Naive B cell (primary cell): ENCODE data around the gene PIWIL1. TPM values are rescaled to one million over a fixed set of nuclear protein-coding genes. Genes with fewer than 3 reads are reported as not detected.

Experiments
- ATAC-seq, 2 donors: fragments of 150-1000 bp; cut with Tn5 transposase; 2 replicates each; pipeline ENCODE4 v1.10.0; 2021; ENCODE audit warnings: low read depth in 2 of 2, mild to moderate bottlenecking in 2 of 2, moderate library complexity in 2 of 2
- DNase-seq: peaks from one replicate; pipeline ENCODE4 v3.0.0; 2022
- H3K27ac Mint-ChIP-seq, 6 donors: one replicate each; pipeline ENCODE4 v1.8.0; 2020 to 2022; ENCODE audit warnings: mild to moderate bottlenecking in 6 of 6, mixed read lengths in 6 of 6, moderate library complexity in 5 of 6, inconsistent platforms in 2 of 6
- H3K27me3 Mint-ChIP-seq, 3 donors: one replicate each; pipeline ENCODE4 v1.8.0; 2021 to 2022; ENCODE audit warnings: mixed read lengths in 3 of 3, mild to moderate bottlenecking in 1 of 3
- H3K36me3 Mint-ChIP-seq, 2 donors: one replicate each; pipeline ENCODE4 v1.8.0; 2020 to 2022; ENCODE audit warnings: mixed read lengths in 2 of 2, inconsistent platforms in 1 of 2, mild to moderate bottlenecking in 1 of 2
- H3K4me1 Mint-ChIP-seq, 3 donors: one replicate each; pipeline ENCODE4 v1.8.0; 2020 to 2022; ENCODE audit warnings: mixed read lengths in 3 of 3, inconsistent platforms in 1 of 3, mild to moderate bottlenecking in 1 of 3, moderate library complexity in 1 of 3
- H3K4me3 Mint-ChIP-seq, 8 donors: one replicate each; pipeline ENCODE4 v1.8.0; 2020 to 2022; ENCODE audit warnings: mild to moderate bottlenecking in 8 of 8, mixed read lengths in 8 of 8, moderate library complexity in 8 of 8, inconsistent platforms in 2 of 8
- H3K9me3 Mint-ChIP-seq, 7 donors: one replicate each; pipeline ENCODE4 v1.8.0; 2020 to 2022; ENCODE audit warnings: mixed read lengths in 7 of 7, mild to moderate bottlenecking in 5 of 7, inconsistent platforms in 2 of 7, moderate library complexity in 1 of 7
- polyA plus RNA-seq, 6 donors: library from polyadenylated mRNA; unstranded; fragments of 300-500 nt; fragmentation: Illumina TruSeq; gene quantifications; one replicate each; pipeline ENCODE4 v1.2.3, GENCODE V29; 2021; ENCODE audit warnings: low read depth in 6 of 6

Gene PIWIL1
- polyA plus RNA-seq, 6 donors from 2014 or later = not detected

DNA sequence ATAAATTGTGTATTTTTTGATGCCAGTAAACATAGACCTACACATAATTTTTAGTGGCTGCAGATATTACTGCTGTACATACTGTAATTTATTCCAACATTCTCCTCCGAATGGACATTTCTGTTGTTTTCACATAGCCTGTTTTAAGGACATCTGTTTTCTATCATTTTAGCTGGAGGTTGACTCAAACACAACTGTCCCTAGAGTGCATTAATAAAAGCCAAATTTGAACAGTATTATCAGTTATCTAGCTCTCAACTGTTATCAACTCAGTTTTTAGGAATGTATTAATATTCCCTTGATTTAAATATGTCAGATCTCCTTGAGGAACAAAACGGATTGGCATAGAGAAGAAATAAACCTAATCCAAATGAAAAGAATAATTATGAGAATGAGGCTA is 17.2 kb upstream of the PIWIL1 start:
- Mint-ChIP-seq H3K27ac (no peak overlapping the region), H3K9me3 (peaks cover 0 to 4% (median 0%) of the 10 kb centered on the region in 7 donors), H3K4me3 (no peak overlapping the region), H3K27me3 (peaks cover 0 to 8% (median 0%) of the 10 kb centered on the region in 3 donors), H3K36me3 (no peaks in the 10 kb centered on the region), H3K4me1 (no peaks in the 10 kb centered on the region)
- DNase-seq (no peak), ATAC-seq (no peak)

DNA sequence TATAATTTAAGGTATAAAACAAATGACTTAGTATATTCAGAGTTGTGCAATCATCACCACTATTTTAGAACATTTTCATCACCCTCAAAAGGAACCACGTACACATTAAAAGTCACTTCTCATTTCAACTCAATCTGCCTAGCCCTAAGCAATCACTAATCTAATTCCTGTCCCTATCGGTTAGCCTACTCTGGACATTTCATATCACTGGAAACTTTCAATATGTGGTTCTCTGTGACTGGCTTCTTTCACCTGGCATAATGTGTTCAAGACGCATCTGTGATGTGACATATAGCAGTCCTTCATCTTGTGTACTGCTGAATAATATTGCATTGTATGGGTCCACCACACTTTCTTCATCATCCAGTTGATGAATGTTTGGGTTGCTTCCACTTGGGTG is 15.4 kb upstream of the PIWIL1 start:
- Mint-ChIP-seq H3K4me1 (no peaks in the 10 kb centered on the region), H3K27me3 (peaks cover 0 to 11% (median 0%) of the 10 kb centered on the region in 3 donors), H3K36me3 (no peaks in the 10 kb centered on the region), H3K27ac (no peak overlapping the region), H3K9me3 (peaks cover 0 to 6% (median 0%) of the 10 kb centered on the region in 7 donors), H3K4me3 (no peak overlapping the region)
- ATAC-seq = no peak
- DNase-seq = no peak

DNA sequence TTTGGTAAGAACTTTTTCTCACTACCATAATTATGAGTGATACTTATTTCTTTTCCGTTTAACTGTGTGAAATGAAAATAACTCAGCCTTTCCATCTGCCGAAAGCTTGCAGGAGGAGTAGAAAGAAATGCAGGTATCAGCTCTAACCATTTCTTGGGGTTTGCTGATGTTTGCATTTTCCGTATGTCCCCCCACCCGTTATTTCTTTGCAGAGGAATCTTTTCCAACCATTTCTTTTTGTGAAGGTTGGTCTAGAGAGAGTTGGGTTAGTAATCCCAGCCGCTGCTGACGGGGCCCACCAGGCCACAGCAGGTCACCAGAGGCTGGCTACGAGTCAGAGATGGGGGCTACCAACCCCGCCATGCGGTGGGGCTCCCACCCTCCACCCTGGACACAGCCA is 7.0 kb upstream of the PIWIL1 start:
- H3K27ac Mint-ChIP-seq = no peak overlapping the region
- H3K4me3 Mint-ChIP-seq = no peak overlapping the region
- DNase-seq (no peak), ATAC-seq (no peak)
- no peaks in the 10 kb centered on the region for H3K4me1 Mint-ChIP-seq
- peaks cover 0 to 2% (median 0%) of the 10 kb centered on the region in 7 donors for H3K9me3 Mint-ChIP-seq
- no peaks in the 10 kb centered on the region for H3K36me3 Mint-ChIP-seq
- H3K27me3 Mint-ChIP-seq = peaks cover 13 to 47% (median 14%) of the 10 kb centered on the region in 3 donors

DNA sequence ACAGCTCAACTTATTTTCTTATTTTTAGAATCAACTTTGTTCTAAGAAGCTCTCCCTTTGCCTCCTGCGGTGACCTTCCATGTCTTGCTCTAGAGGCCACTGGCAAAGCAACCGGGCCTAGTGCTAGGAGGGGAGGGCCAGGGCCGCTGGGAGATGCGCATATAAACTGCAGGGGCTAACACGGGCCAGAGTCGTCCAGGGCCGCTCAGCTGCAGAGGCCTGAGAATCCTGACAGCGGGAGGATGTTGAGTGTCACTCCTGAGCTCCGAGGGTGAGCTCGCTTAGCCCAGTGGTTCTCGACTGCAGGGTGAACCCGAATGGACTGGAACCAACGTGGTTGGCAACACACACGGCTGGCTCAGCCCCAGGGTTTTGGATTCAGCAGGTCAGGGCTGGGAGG is 6.5 kb upstream of the PIWIL1 start:
- Mint-ChIP-seq H3K27me3 (peaks cover 14 to 48% (median 15%) of the 10 kb centered on the region in 3 donors), H3K27ac (no peak overlapping the region), H3K4me1 (no peaks in the 10 kb centered on the region), H3K9me3 (peaks cover 0 to 1% (median 0%) of the 10 kb centered on the region in 7 donors), H3K36me3 (no peaks in the 10 kb centered on the region), H3K4me3 (no peak overlapping the region)
- ATAC-seq (no peak), DNase-seq (no peak)

DNA sequence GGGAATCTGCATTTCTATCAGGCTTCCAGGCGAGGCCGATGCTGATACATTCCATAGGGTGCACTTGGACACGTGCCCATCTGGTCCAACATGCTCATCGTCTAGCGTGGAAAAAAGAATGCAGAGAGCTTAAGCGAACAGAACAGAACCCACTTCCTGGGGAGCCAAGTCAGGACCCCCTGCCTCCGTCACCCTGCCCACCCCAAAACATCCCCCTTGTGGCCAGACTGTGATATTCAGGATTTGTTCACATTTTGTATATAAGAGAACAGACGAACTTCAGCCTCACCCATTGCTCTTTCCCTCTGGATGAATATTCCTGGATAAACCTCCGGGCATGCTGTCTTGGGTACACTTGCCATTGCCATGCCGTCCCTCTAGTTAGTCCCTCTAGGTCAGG is 4.3 kb upstream of the PIWIL1 start:
- H3K27ac Mint-ChIP-seq = no peak overlapping the region
- H3K4me1 Mint-ChIP-seq = no peaks in the 10 kb centered on the region
- DNase-seq = no peak
- ATAC-seq = no peak
- H3K36me3 Mint-ChIP-seq = no peaks in the 10 kb centered on the region
- H3K27me3 Mint-ChIP-seq = peaks cover 12 to 48% (median 14%) of the 10 kb centered on the region in 3 donors
- H3K9me3 Mint-ChIP-seq = peaks cover 0 to 1% (median 0%) of the 10 kb centered on the region in 7 donors
- H3K4me3 Mint-ChIP-seq = peak overlapping the region in 1 of 8 donors; percentile 29

DNA sequence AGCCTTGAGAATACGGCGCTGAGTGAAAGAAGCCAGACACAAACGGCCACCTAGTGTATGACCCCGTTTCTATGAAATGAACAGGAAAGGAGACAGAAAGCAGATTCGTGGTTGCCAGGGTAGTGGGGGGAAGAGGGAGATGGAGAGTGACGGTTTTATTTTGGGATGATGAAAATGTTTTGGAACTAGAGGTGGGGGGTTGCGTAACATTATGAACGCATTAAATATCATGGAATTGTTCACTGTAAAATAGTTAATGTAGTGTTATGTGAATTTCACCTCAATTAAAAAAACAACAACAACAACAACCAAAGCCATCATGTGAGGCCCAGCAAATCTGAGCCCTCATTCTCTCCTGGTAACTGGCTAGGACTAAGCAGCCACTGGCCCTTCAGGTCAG is 3.3 kb upstream of the PIWIL1 start:
- DNase-seq = no peak
- H3K4me1 Mint-ChIP-seq = no peaks in the 10 kb centered on the region
- ATAC-seq = no peak
- H3K36me3 Mint-ChIP-seq = no peaks in the 10 kb centered on the region
- H3K4me3 Mint-ChIP-seq = no peak overlapping the region
- H3K9me3 Mint-ChIP-seq = peaks cover 0 to 2% (median 0%) of the 10 kb centered on the region in 7 donors
- no peak overlapping the region for H3K27ac Mint-ChIP-seq
- peaks cover 12 to 46% (median 16%) of the 10 kb centered on the region in 3 donors for H3K27me3 Mint-ChIP-seq

DNA sequence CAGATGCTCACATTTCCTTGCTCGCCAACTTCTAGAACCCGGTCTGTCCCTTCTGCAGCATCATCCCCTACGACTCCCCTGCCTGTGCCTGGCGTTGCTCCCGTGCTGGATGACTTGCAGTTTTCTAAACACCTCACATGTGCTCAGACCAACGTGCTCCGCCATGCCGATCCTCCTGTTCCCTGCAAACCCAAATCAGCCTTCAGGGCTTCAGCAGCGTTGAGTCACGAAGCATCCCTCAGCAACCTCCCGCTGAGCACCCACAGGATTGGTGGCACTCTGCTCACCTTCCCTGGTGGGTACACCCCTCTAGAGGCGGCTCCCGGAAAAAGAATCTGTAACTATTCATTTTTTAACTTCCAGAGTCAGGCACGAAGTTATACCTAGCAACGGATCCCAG is 2.8 kb upstream of the PIWIL1 start:
- peaks cover 0 to 3% of the 10 kb centered on the region in 2 donors for H3K36me3 Mint-ChIP-seq
- peaks cover 0 to 3% (median 0%) of the 10 kb centered on the region in 3 donors for H3K4me1 Mint-ChIP-seq
- no peak for DNase-seq
- peaks cover 15 to 46% (median 22%) of the 10 kb centered on the region in 3 donors for H3K27me3 Mint-ChIP-seq
- H3K4me3 Mint-ChIP-seq = no peak overlapping the region
- peaks cover 0 to 3% (median 0%) of the 10 kb centered on the region in 7 donors for H3K9me3 Mint-ChIP-seq
- no peak for ATAC-seq
- H3K27ac Mint-ChIP-seq = no peak overlapping the region

DNA sequence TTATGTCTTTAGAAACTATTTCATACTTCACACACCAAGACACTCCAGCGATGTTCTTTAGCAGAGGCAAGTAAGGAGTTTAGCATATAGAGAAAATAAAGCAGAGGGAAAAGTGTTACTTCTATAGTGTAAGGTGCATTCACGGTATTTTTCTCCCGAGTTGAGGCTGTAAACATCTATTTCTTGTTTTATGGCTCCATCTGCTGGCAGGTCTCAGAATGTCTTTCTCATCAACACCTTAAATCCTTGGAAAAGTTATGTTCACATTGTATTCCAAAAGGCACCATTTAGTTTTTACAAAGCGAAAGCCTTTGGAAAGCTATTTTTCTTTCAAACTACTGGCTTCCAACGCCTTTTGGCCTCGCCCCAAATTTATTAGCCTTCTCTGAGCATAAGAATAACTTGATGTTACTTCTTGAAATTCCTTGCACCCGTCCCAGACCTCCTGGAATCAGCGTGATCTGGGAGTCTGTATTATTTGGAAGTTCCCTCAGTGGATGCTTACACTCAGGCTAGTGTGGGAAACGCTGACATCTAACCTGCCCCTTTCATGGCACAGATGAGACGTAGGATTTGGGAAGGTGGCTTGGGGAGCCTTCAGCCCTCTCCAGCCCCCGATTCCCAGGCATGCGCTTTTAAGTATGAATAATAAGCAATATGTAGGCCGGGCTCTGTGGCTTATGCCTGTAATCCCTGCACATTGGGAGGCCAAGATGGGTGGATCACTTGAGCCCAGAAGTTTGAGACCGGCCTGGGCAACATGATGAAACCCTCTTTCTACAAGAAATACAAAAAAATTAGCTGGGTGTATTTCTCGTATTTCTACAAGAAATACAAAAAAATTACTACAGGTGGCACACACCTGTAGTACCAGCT is 1.9 kb upstream of the PIWIL1 start:
- H3K4me1 Mint-ChIP-seq = peaks cover 0 to 5% (median 0%) of the 10 kb centered on the region in 3 donors
- ATAC-seq (no peak), DNase-seq (no peak)
- H3K27me3 Mint-ChIP-seq = peaks cover 17 to 48% (median 25%) of the 10 kb centered on the region in 3 donors
- no peak overlapping the region for H3K4me3 Mint-ChIP-seq
- H3K9me3 Mint-ChIP-seq = peaks cover 0 to 4% (median 0%) of the 10 kb centered on the region in 7 donors
- peaks cover 0 to 4% of the 10 kb centered on the region in 2 donors for H3K36me3 Mint-ChIP-seq
- no peak overlapping the region for H3K27ac Mint-ChIP-seq

DNA sequence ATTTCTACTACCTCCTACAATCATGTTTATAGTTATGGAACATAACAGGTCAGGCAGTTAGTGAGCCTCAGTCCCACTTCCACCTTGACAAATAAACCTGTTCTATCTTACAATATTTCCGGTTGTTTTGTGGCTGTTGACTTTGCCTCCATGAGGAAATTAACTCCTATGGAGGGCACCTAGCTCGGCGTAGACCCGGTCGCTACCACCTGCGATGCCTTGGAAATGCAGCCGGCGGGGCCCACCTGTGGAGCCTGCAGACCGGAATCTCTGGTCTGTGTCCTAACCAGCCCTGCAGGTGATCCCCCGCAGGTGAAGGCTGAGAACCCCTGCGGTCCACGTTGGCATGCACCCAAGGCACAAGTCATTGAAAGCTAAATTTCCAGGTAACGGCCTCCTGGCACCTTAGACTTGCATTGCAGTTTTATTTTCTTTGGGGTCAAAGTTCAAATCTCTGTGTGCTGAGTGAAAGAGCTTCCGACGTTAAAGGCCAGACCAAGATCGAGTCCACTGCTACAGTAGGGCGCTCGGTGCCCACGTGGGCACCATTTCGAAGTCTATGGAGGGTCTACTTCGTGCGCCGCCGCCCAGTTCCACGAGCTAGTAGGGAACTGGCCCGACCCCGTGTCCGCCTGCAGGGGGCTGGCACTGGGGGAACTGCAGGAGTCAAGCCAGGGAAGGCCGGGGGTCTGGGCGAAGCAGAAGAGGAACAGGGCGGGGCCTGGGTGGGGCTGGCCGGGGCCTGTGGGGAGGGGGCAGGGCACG is 782 bp upstream of the PIWIL1 start:
- H3K9me3 Mint-ChIP-seq = peaks cover 0 to 7% (median 2%) of the 10 kb centered on the region in 7 donors
- H3K4me3 Mint-ChIP-seq = no peak overlapping the region
- H3K27ac Mint-ChIP-seq = no peak overlapping the region
- ATAC-seq = no peak
- peaks cover 23 to 48% (median 35%) of the 10 kb centered on the region in 3 donors for H3K27me3 Mint-ChIP-seq
- H3K36me3 Mint-ChIP-seq = peaks cover 0 to 4% of the 10 kb centered on the region in 2 donors
- DNase-seq = no peak
- H3K4me1 Mint-ChIP-seq = peaks cover 0 to 5% (median 0%) of the 10 kb centered on the region in 3 donors

DNA sequence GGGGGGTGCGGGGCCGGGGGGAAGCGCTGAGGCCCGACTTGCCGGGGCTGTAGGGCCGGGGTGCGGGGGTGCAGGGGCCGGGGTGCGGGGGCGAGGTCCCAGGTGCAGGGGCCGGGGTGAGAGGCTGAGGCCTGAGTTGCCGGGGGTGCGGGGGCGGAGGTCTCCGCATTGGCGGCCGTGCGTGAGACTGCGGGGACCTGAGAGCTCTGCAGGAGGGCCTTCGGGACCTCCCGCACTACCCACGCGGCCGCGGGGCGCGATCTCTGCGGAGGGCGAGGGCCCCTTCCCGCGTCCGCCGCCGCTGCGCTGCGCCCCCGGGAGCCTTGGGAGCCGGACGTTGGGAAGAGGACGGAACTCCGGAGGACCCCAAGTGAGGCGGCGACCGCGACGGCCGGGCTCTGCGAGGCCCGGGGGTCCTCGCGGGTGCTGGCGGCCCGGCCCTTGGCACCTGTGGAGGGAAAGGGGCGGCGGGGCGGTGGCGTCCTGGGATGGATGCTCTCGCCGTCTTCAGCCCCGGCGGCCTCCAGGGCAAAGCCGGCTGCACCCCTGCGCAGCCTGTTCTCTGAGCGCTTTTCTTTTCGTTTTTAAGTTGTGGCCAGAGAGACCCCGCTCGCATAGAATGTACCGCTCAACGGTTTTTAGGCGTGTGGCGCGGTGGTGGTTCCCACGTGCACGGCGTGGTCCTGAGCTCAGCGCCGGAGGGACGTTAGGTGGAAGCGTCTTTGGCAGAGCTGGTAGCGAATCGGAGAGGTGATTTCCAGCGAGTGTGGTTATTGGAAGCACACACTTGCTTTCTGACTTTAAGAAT is 1.3 kb downstream of the PIWIL1 start:
- Mint-ChIP-seq H3K27me3 (peaks cover 19 to 35% (median 29%) of the 10 kb centered on the region in 3 donors), H3K36me3 (peaks cover 0 to 4% of the 10 kb centered on the region in 2 donors), H3K9me3 (peaks cover 0 to 7% (median 2%) of the 10 kb centered on the region in 7 donors), H3K27ac (no peak overlapping the region), H3K4me3 (no peak overlapping the region), H3K4me1 (peaks cover 0 to 5% (median 0%) of the 10 kb centered on the region in 3 donors)
- DNase-seq (no peak), ATAC-seq (no peak)

DNA sequence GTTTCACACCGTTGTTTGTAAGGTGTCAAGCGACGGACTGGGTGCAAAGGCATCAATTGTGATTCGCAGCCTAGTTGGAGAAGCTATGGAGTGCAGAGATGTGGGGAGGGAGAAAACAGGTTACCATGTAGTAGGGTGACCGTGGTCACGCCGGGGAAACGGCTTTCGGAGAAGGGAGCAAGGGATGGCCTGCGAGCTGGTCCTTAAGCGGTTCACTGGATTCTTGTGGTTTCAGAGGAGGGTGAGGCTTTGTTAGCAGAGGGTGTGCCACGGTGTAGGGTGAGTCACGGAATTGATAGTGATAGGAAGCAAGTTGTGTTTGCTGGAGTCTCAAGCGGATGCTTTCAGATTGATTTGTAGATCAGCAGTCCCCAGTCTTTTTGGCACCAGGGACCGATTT is 2.3 kb downstream of the PIWIL1 start:
- Mint-ChIP-seq H3K36me3 (peaks cover 0 to 4% of the 10 kb centered on the region in 2 donors), H3K4me1 (peaks cover 0 to 5% (median 0%) of the 10 kb centered on the region in 3 donors)

DNA sequence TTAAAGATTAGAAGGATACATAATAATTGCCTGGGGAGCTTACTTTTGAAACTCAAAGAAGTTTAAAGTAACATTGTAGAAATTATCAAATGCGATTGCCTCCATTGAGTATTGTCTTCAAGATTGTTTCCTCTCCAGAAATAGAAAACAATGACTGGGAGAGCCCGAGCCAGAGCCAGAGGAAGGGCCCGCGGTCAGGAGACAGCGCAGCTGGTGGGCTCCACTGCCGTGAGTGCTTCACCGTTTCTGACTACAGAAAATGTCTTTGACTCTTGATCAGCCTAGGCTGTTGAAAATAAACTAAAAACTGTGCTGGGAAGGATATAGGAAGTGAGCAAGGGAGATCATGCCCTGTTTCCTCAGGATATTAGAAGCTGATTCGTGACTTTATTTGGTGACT is 4.8 kb downstream of the PIWIL1 start:
- Mint-ChIP-seq H3K36me3 (peaks cover 0 to 4% of the 10 kb centered on the region in 2 donors), H3K4me3 (no peak overlapping the region), H3K27ac (no peak overlapping the region), H3K4me1 (peaks cover 0 to 5% (median 0%) of the 10 kb centered on the region in 3 donors), H3K9me3 (peaks cover 0 to 7% (median 2%) of the 10 kb centered on the region in 7 donors), H3K27me3 (peaks cover 13 to 23% (median 17%) of the 10 kb centered on the region in 3 donors)
- no peak for DNase-seq
- ATAC-seq = no peak

More for the DNA sequence above, 2.3 kb downstream of the PIWIL1 start:
- Mint-ChIP-seq H3K4me3 (no peak overlapping the region), H3K27ac (no peak overlapping the region), H3K27me3 (peaks cover 19 to 27% (median 26%) of the 10 kb centered on the region in 3 donors), H3K9me3 (peaks cover 0 to 7% (median 2%) of the 10 kb centered on the region in 7 donors)
- DNase-seq (no peak), ATAC-seq (no peak)

DNA sequence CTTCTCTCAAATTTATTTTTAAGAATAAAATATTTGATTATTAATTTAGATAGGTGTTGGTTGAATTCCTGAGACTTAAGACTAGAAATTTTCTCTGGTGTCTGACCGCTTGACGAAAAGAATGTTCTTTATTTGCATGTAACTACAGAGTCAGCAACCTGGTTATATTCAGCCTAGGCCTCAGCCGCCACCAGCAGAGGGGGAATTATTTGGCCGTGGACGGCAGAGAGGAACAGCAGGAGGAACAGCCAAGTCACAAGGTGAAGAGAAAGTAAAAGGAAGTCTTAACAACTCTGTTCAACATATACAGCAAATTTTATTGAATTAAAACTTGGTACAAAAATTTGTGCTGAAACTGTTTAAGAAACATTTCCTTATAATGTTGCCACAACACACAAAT is 5.2 kb downstream of the PIWIL1 start:
- H3K27me3 Mint-ChIP-seq = peaks cover 13 to 23% (median 17%) of the 10 kb centered on the region in 3 donors
- peaks cover 0 to 5% (median 0%) of the 10 kb centered on the region in 3 donors for H3K4me1 Mint-ChIP-seq
- H3K36me3 Mint-ChIP-seq = peaks cover 0 to 4% of the 10 kb centered on the region in 2 donors
- H3K27ac Mint-ChIP-seq = no peak overlapping the region
- DNase-seq = no peak
- H3K4me3 Mint-ChIP-seq = no peak overlapping the region
- no peak for ATAC-seq
- peaks cover 0 to 7% (median 2%) of the 10 kb centered on the region in 7 donors for H3K9me3 Mint-ChIP-seq
